GM19351 (cell line): Measurements from ENCODE around the gene PCSK2.
"Not testable (repeated sequence)": the region's sequence is repeated elsewhere in the genome, so short reads cannot be mapped to it uniquely, and the experiment has no call there.

Source experiments
- ATAC-seq: cut with Tn5 transposase; IDR thresholded peaks from one replicate; pipeline ENCODE4 v1.9.1; 2021; ENCODE audit warnings: mild to moderate bottlenecking, moderate library complexity; ENCODE audit not compliant: unreplicated experiment

Gene PCSK2

GRCh38 chr20:17226410-17227218, at the start of gene PCSK2:
Gene PCSK2 (plus strand): TSS chr20:17227040. CDS start chr20:17227306, 266 bp downstream.
- ATAC-seq: no peak

- no peak for ATAC-seq
These were observed 49.5 kb upstream of the PCSK2 start for GRCh38 chr20:17177341-17177740.

GRCh38 chr20:17179840-17180239, 47.0 kb upstream of the PCSK2 start:
- no peak for ATAC-seq

GRCh38 chr20:17189976-17190695, 36.7 kb upstream of the PCSK2 start:
- no peak for ATAC-seq

- no peak for ATAC-seq
These were observed 29.8 kb upstream of the PCSK2 start for GRCh38 chr20:17197041-17197440.

GRCh38 chr20:17202030-17202429, 24.8 kb upstream of the PCSK2 start:
- ATAC-seq: no peak

GRCh38 chr20:17202673-17203072, 24.2 kb upstream of the PCSK2 start:
- no peak for ATAC-seq

GRCh38 chr20:17205084-17205813, 21.6 kb upstream of the PCSK2 start:
- ATAC-seq: no peak

- ATAC-seq: no peak
These were observed 16.5 kb upstream of the PCSK2 start for GRCh38 chr20:17210387-17210786.

- ATAC-seq: no peak
These were observed 15.9 kb upstream of the PCSK2 start for GRCh38 chr20:17210983-17211382.

GRCh38 chr20:17215167-17215566, 11.7 kb upstream of the PCSK2 start:
- ATAC-seq: no peak

- not testable (repeated sequence) for ATAC-seq
These were observed 7.0 kb upstream of the PCSK2 start for GRCh38 chr20:17219856-17220255.

GRCh38 chr20:17223553-17223952, 3.3 kb upstream of the PCSK2 start:
- no peak for ATAC-seq

GRCh38 chr20:17225851-17226409, 910 bp upstream of the PCSK2 start:
- no peak for ATAC-seq

- no peak for ATAC-seq
These were observed 357 bp downstream of the PCSK2 start for GRCh38 chr20:17227219-17227575.

GRCh38 chr20:17227669-17228623, 1.1 kb downstream of the PCSK2 start:
- ATAC-seq: no peak

- no peak for ATAC-seq
These were observed 1.8 kb downstream of the PCSK2 start for GRCh38 chr20:17228624-17229061.

- ATAC-seq: no peak
These were observed 2.4 kb downstream of the PCSK2 start for GRCh38 chr20:17229256-17229655.

GRCh38 chr20:17233626-17234025, 6.8 kb downstream of the PCSK2 start:
- no peak for ATAC-seq

- ATAC-seq: no peak
These were observed 9.9 kb downstream of the PCSK2 start for GRCh38 chr20:17236766-17237165.
